Measurements from ENCODE around the gene HOXB8. TPM values are rescaled to one million over a fixed set of nuclear protein-coding genes. Genes with fewer than 3 reads are reported as not detected.

HOXB8 gene
- total and polyA plus RNA-seq, 2 donors (not counting 3 experiments of a cell fraction or from before 2014, with no cell fraction given) = 1.7 to 2.4 TPM

- Histone ChIP-seq H3K9me3 (replicated peaks; ENCODE audit: control insufficient read depth, insufficient read depth, low read length) (no peaks in the 10 kb centered on the region), H3K4me1 (ENCODE audit: control insufficient read depth, extremely low read depth, insufficient read depth, low read length) (peaks cover 80% of the 10 kb centered on the region), H3K79me2 (ENCODE audit: control insufficient read depth, insufficient read depth, low read length) (peaks cover 94% of the 10 kb centered on the region), H3K27me3 (ENCODE audit: control insufficient read depth in 2 of 2, insufficient read depth in 2 of 2, low read length in 2 of 2) (no peaks in the 10 kb centered on the region), H3K9me1 (replicated peaks; ENCODE audit: control insufficient read depth, extremely low read depth, insufficient read depth, low read length) (no peaks in the 10 kb centered on the region), H3K36me3 (ENCODE audit: control insufficient read depth in 2 of 2, extremely low read depth in 1 of 2, insufficient read depth in 2 of 2, low read length in 2 of 2) (peaks cover 0 to 3% of the 10 kb centered on the region in 2 experiments), H3K9ac (replicated peaks; ENCODE audit: extremely low read depth, insufficient read depth, low read length) (peak overlapping the region; percentile 29), H4K20me1 (replicated peaks; ENCODE audit: control insufficient read depth, extremely low read depth, insufficient read depth, low read length) (no peaks in the 10 kb centered on the region), H3K4me3 (replicated peaks in 1 of 3; ENCODE audit: insufficient read depth in 1 of 3, low read depth in 1 of 3, low read length in 3 of 3) (peak overlapping the region in 2 of 3 experiments; percentile 9 to 46), H2AFZ (ENCODE audit: low read depth, low read length) (no peak overlapping the region), H3K27ac (ENCODE audit: insufficient read depth, low read depth, low read length) (peak overlapping the region; percentile 47), H3K4me2 (ENCODE audit: insufficient read depth, low read length) (peak overlapping the region; percentile 81)
- no TSS peak for BruUV-seq (replicated peaks)
- POLR2A ChIA-PET = no interaction called here
- CTCF ChIA-PET = interaction anchor here (0.7 to 2.4 kb wide), 3 partner anchors 19 to 222 kb away, joined by 3 to 9 read pairs (median 4); no protein-coding TSS in a partner anchor
- TF ChIP-seq GATA2 (IDR thresholded peaks at IDR 0.05; ENCODE audit: insufficient read depth, insufficient read length, low read depth, low read length) (no peak), JUN (IDR thresholded peaks at IDR 0.05; ENCODE audit: borderline replicate concordance, insufficient read depth, insufficient read length, low read depth) (no peak), CTCF (IDR thresholded peaks at IDR 0.05; ENCODE audit: extremely low read depth in 1 of 2, insufficient read depth in 1 of 2, low read depth in 1 of 2, low read length in 2 of 2) (no peak), MAX (IDR thresholded peaks at IDR 0.05; ENCODE audit: insufficient read depth, insufficient read length) (no peak), POLR2AphosphoS5 (IDR thresholded peaks at IDR 0.05; ENCODE audit: insufficient read depth, low read depth, low read length) (no peak), POLR2A (IDR thresholded peaks at IDR 0.05; ENCODE audit: low read depth, low read length) (no peak), EZH2 (IDR thresholded peaks at IDR 0.05; ENCODE audit: borderline replicate concordance, low read depth, low read length, severe bottlenecking) (no peak), FOS (IDR thresholded peaks at IDR 0.05; ENCODE audit: borderline replicate concordance, insufficient read depth, low read length) (no peak), MYC (IDR thresholded peaks at IDR 0.05; ENCODE audit: low read depth, low read length) (no peak)
- peak; percentile 53 for DNase-seq (ENCODE audit: low read depth, low spot score)
- intact Hi-C loops (cut with micrococcal nuclease) = loop anchor here (1.0 kb wide), 1 partner anchor 31 kb away; no protein-coding TSS in a partner anchor
- peak; percentile 38 for FAIRE-seq
- dilution Hi-C loops (cut with MboI; ENCODE audit: extremely low pct_ligation_motif_present, low sequenced_read_pairs) = no loop called here
Measured at GRCh38 chr17:48575066-48575582, 40.0 kb downstream of the HOXB8 start.
